Right atrium auricular region (tissue), 2 donors: Measurements from ENCODE around the gene MAP1B. TPM values are rescaled to one million over a fixed set of nuclear protein-coding genes. Genes with fewer than 3 reads are reported as not detected.

Experiments used
- DNase-seq: peaks from one replicate; pipeline ENCODE4 v3.0.0-alpha.2; 2019; ENCODE audit warnings: low spot score
- H3K27ac ChIP-seq, 2 donors: fragments of 200-600 bp; sonication (generic); 1 replicate in 1 of 2; 2 replicates in 1 of 2; pipeline ENCODE4 v1.5.1; 2016 to 2019
- H3K27me3 ChIP-seq, 2 donors: fragments of 200-600 bp; sonication (generic); one replicate each; pipeline versions ENCODE4 v1.5.1 to v1.6.0; 2017 to 2019
- H3K36me3 ChIP-seq: fragments of 200-600 bp; sonication (generic); one replicate; pipeline ENCODE4 v1.5.1; 2016
- H3K4me1 ChIP-seq, 2 donors: fragments of 200-600 bp; sonication (generic); one replicate each; pipeline versions ENCODE4 v1.5.1 to v1.6.0; 2017 to 2019
- H3K4me3 ChIP-seq, 2 donors: fragments of 200-600 bp; sonication (generic); 1 replicate in 1 of 2; 2 replicates in 1 of 2; pipeline ENCODE4 v1.5.1; 2017 to 2019; ENCODE audit warnings: mild to moderate bottlenecking in 1 of 2, moderate library complexity in 1 of 2
- H3K9me3 ChIP-seq, 2 donors: fragments of 200-600 bp; sonication (generic); one replicate each; pipeline ENCODE4 v1.5.1; 2019
- total RNA-seq, 2 donors: library from RNA; depleted of rRNA; stranded (reverse); fragments of >200 nt; gene quantifications; one replicate each; pipeline ENCODE4 v1.1.0, GENCODE V29; 2016
- TF ChIP-seq, protein P1 (sequence below), 2 donors: fragments of 200-600 bp; sonication (generic); IDR thresholded peaks; one replicate each; pipeline ENCODE4 v1.5.1; 2019; ENCODE audit warnings: antibody characterized with exemption in 2 of 2

The MAP1B gene
- total RNA-seq, 2 donors from 2014 or later = 203 to 558 TPM

DNA sequence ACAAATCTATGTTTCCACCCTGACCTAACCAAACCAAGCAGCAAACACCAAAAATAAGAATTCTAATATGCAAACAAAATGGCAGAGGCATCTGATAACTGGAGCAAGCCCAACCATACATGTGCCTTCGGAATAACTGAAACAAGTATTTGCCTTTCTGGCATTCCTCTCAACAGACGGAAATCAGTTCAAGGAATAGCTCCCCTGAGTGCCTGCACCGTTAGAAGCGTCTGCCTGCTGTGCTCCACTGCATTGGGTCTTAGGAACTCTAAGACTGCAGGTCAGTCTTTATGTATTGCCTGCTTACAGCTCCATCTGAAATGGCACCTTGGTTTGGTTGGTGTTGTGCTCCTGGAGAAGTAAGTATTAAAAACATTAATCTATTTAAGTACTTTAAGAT is 114.3 kb downstream of the MAP1B start:
- Histone ChIP-seq H3K4me1 (peaks cover 0 to 12% of the 10 kb centered on the region in 2 donors), H3K4me3 (no peak overlapping the region), H3K27me3 (no peaks in the 10 kb centered on the region), H3K9me3 (no peaks in the 10 kb centered on the region), H3K36me3 (peaks cover 57% of the 10 kb centered on the region), H3K27ac (no peak overlapping the region)
- TF ChIP-seq, protein P1, sequence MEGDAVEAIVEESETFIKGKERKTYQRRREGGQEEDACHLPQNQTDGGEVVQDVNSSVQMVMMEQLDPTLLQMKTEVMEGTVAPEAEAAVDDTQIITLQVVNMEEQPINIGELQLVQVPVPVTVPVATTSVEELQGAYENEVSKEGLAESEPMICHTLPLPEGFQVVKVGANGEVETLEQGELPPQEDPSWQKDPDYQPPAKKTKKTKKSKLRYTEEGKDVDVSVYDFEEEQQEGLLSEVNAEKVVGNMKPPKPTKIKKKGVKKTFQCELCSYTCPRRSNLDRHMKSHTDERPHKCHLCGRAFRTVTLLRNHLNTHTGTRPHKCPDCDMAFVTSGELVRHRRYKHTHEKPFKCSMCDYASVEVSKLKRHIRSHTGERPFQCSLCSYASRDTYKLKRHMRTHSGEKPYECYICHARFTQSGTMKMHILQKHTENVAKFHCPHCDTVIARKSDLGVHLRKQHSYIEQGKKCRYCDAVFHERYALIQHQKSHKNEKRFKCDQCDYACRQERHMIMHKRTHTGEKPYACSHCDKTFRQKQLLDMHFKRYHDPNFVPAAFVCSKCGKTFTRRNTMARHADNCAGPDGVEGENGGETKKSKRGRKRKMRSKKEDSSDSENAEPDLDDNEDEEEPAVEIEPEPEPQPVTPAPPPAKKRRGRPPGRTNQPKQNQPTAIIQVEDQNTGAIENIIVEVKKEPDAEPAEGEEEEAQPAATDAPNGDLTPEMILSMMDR (IDR thresholded peaks at IDR 0.05) = no peak
- DNase-seq = no peak

DNA sequence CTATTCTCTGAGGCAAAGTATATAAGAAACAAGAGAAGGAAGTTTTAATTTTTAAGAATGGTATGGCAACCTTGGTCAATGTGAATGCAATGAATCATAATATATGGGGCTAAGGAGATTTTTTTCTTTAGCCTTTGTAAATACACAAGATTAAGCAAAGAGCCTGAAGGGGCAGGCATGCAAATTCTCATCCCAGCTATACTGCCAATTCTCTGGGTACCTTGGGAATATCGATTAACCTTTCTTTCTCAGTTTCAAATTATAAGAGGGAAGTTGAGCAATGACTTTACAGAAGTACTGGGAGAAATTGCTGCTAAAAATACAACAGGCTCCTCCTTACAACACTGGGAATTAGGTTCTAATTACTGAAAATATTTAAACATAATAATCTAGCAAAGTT is 115.2 kb downstream of the MAP1B start:
- no peak for DNase-seq
- Histone ChIP-seq H3K36me3 (peaks cover 61% of the 10 kb centered on the region), H3K9me3 (no peaks in the 10 kb centered on the region), H3K27ac (no peak overlapping the region), H3K27me3 (no peaks in the 10 kb centered on the region), H3K4me1 (peaks cover 0 to 15% of the 10 kb centered on the region in 2 donors), H3K4me3 (no peak overlapping the region)
- TF ChIP-seq, protein P1 (IDR thresholded peaks at IDR 0.05) = no peak

DNA sequence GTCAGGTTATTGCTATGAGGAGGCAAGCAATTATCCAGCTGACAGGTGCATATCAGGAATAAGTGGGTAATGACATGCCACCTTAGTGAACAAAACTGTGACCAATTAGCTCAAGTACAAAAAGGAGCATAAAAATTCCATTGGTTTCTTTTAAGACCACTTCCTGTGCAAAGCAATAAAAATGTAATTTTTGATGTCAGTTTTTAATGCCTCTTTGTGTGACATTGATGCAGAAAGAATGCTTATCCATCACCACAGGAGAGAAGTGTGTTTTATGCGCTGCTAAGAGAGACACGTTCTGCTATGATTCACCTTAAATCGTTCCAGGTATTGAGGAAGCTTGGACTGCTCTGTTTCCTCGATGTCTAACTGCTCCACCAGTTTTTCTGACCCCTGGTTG is 116.1 kb downstream of the MAP1B start:
- H3K4me1 ChIP-seq = peaks cover 0 to 17% of the 10 kb centered on the region in 2 donors
- no peak overlapping the region for H3K27ac ChIP-seq
- TF ChIP-seq, protein P1 (IDR thresholded peaks at IDR 0.05) = no peak
- DNase-seq = no peak
- no peaks in the 10 kb centered on the region for H3K27me3 ChIP-seq
- peaks cover 54% of the 10 kb centered on the region for H3K36me3 ChIP-seq
- H3K4me3 ChIP-seq = no peak overlapping the region
- no peaks in the 10 kb centered on the region for H3K9me3 ChIP-seq

DNA sequence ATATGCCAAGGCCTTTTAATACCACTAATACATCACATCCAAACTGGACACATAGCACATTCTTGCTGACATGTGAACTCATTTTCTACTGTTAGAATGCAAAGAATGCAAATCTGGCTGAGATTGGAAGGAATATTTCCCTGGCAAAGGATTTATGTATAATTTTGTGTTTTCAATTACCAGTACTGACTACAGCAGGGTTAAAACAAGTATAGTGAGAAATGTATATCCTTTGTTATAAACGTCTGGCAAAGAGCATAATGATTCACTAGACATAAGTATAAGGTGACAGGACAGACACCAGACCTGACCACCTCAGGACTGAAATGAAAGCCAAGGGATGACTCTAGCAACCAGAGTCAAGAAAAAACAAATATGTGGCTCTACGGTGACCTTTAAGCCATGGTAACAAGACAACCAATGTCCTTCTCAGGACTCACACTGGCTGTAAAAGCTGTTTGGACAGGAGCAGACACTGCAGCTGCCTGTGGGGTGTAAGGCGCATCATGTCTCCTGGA is 117.7 kb downstream of the MAP1B start:
- TF ChIP-seq, protein P1 (IDR thresholded peaks at IDR 0.05) = no peak
- Histone ChIP-seq H3K9me3 (no peaks in the 10 kb centered on the region), H3K36me3 (peaks cover 50% of the 10 kb centered on the region), H3K4me3 (no peak overlapping the region), H3K27me3 (no peaks in the 10 kb centered on the region), H3K4me1 (peaks cover 0 to 31% of the 10 kb centered on the region in 2 donors), H3K27ac (peak overlapping the region; percentile 32 to 83)
- no peak for DNase-seq

DNA sequence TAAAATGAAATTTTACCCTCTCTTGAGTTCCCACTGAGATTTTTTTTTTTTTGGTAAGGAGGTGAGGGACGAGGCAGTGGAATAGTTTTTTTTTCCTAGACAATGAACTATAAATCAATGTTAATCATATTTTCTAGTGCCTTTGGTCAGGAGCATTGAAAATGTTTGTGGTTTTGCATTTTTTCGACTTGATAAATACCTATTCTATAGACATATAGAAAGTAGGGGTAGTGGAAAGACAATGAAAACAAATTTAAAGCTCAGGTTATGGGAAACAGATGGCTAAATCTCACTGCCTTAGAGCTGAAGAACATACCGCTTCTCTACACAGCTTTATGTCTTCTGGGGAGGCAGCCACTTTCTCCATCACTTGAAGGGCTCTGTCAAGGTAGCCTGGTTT is 118.5 kb downstream of the MAP1B start:
- H3K36me3 ChIP-seq = peaks cover 43% of the 10 kb centered on the region
- H3K4me3 ChIP-seq = no peak overlapping the region
- H3K4me1 ChIP-seq = peaks cover 0 to 31% of the 10 kb centered on the region in 2 donors
- TF ChIP-seq, protein P1 (IDR thresholded peaks at IDR 0.05) = no peak
- no peaks in the 10 kb centered on the region for H3K9me3 ChIP-seq
- H3K27ac ChIP-seq = peak overlapping the region; percentile 32 to 83
- no peak for DNase-seq
- H3K27me3 ChIP-seq = no peaks in the 10 kb centered on the region

DNA sequence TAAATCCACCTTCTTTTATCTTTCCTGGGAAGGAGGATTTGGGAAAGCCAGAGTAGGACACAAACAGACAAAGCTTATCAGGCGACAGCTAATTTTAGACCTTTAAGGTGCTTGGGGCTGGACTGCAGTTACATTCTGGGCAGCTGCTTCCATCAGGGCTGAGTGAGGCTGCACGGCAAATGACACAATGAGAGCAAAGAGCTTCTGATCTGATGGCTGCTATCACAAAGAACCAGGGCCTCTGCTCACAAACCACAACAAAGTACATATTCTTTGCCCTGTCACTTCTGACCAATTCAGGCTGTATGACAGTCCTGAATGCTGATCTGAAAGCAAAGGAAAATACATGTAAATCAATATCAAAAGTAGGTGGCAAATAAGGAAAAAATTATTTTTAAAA is 119.7 kb downstream of the MAP1B start:
- Histone ChIP-seq H3K9me3 (no peaks in the 10 kb centered on the region), H3K4me1 (peaks cover 0 to 31% of the 10 kb centered on the region in 2 donors), H3K27ac (peak overlapping the region; percentile 40 to 83), H3K4me3 (no peak overlapping the region), H3K27me3 (no peaks in the 10 kb centered on the region), H3K36me3 (peaks cover 37% of the 10 kb centered on the region)
- TF ChIP-seq, protein P1 (IDR thresholded peaks at IDR 0.05) = no peak
- no peak for DNase-seq
